GM12865 (cell line): ENCODE results near the gene GDF10.
A peak's percentile ranks its signal among the peaks of the same experiment; 100 is the strongest.

Experiments used
- DNase-seq: peaks from one replicate; pipeline ENCODE4 v3.0.0; 2010; ENCODE audit warnings: low read depth
- H3K4me3 ChIP-seq: 2 replicates; pipeline ENCODE4 v1.5.1; 2011; ENCODE audit warnings: mild to moderate bottlenecking, low read depth, low read length, control low read depth
- TF ChIP-seq, protein P1 (sequence below): IDR thresholded peaks from 2 replicates; pipeline ENCODE4 v1.5.1; 2011; ENCODE audit warnings: low read length, control low read depth, low read depth, inconsistent platforms; ENCODE audit not compliant: insufficient read depth; ENCODE audit errors: missing control alignments

The GDF10 gene

DNA sequence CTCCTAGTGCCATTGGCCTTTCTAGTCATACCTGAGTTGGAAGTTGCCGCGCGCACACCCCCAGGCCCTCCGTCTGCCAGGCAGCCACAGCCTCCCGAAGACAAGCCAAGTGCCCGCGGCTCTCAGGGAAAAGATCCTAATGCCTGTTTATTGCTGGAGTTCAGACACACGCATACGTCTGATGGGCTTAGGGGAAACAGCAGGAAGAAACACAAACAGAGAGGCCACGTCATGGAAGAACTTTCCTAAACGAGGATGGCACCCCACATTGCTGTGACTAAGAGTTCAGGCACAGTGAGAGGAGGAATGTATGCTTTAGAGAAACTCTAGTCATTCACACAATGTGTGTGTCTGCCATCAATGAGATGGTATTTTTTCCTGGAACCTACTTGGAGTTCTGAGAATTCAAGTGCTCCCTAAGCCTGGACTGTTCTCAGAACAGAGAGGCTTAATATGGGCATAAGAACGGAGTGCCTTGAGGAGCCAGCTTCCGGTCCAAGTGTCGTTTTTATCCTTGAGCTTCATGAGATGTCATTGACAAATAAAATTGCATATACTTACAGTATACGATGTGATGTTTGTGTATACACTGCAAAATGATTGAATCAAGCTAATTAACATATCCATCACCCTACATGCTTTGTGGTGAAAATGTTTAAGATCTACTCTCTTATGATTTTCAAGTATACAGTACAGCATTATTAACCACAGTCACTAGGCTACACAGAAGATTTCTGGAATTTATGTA lies 36.6 kb downstream of the GDF10 start:
- H3K4me3 ChIP-seq, result no peak overlapping the region
- TF ChIP-seq, protein P1, sequence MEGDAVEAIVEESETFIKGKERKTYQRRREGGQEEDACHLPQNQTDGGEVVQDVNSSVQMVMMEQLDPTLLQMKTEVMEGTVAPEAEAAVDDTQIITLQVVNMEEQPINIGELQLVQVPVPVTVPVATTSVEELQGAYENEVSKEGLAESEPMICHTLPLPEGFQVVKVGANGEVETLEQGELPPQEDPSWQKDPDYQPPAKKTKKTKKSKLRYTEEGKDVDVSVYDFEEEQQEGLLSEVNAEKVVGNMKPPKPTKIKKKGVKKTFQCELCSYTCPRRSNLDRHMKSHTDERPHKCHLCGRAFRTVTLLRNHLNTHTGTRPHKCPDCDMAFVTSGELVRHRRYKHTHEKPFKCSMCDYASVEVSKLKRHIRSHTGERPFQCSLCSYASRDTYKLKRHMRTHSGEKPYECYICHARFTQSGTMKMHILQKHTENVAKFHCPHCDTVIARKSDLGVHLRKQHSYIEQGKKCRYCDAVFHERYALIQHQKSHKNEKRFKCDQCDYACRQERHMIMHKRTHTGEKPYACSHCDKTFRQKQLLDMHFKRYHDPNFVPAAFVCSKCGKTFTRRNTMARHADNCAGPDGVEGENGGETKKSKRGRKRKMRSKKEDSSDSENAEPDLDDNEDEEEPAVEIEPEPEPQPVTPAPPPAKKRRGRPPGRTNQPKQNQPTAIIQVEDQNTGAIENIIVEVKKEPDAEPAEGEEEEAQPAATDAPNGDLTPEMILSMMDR, result no peak
- no peak for DNase-seq

- TF ChIP-seq, protein P1, result no peak
- DNase-seq, result no peak
- no peak overlapping the region for H3K4me3 ChIP-seq
Measured at GRCh38 chr10:47337310-47337709, 37.3 kb downstream of the GDF10 start.

DNA sequence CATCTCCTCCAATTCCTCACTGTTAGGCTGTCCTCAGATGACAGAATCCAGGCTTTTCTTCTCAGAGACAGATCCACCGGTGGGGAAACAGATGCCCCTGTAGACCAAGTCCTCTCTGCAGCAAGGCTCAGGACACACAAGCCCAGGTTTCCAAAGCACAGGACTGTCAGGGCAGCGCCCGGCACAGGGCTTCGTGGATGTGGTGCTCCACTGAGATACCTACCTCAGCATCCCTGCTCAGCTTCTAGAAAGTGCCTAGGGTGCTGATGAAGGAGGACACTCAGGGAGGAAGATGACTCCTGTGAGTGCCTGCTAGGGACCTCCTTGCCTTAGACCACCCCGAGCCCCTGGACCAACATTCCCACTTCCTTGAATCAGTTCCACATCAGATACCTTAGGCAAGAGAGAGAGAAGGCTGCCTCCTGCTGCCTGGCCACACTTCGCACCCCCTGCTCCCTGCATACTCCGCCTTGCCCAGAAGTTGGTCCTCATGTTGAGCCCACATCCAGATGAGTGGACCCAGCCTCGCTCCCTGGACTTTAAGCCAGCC lies 39.3 kb downstream of the GDF10 start:
- no peak overlapping the region for H3K4me3 ChIP-seq
- TF ChIP-seq, protein P1, result no peak
- DNase-seq, result no peak

DNA sequence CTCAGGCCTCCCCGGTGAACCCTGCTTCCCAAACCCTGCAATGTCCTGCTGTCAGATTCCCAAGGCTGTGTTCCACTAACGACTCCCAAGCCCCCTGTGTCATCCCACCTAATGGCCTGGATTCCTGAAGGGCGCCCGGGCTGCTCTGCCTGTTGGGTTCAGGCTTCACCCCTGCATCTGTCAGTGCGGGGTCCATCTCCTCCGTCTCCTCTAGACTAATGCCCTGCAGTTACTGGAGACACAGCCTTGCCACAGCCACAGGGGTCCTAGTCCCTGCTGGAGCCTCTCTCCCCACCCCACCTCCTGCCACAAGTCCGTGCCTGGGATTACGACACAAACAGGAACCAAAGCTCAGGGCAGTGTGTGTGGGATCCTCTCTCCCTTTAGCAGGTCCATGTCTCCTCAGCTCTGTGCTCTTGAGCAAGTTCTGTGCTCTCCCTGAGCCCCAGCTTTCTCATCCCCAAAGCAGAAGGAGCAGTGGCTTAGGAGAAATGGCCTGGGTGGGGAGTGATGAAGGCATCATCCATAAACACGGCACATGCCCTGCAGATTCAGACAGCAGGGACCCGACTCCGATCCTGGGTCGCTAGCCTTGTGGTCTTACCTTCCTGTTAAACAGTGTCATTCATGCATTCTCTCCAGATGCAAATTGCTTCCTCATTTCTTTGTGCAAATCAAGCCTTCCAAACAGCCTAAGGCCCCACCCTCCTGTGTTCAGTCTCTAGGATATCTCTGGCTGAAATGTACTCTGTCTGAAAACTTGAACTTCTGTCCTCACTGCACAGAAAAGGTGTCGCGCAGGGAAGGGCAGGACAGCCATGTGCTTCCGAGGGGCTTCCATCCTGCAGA lies 40.0 kb downstream of the GDF10 start:
- no peak overlapping the region for H3K4me3 ChIP-seq
- DNase-seq, result no peak
- TF ChIP-seq, protein P1, result no peak

- no peak overlapping the region for H3K4me3 ChIP-seq
- TF ChIP-seq, protein P1, result peak; percentile 99
- peak; percentile 59 for DNase-seq
Measured at GRCh38 chr10:47340608-47341170, 40.7 kb downstream of the GDF10 start.

DNA sequence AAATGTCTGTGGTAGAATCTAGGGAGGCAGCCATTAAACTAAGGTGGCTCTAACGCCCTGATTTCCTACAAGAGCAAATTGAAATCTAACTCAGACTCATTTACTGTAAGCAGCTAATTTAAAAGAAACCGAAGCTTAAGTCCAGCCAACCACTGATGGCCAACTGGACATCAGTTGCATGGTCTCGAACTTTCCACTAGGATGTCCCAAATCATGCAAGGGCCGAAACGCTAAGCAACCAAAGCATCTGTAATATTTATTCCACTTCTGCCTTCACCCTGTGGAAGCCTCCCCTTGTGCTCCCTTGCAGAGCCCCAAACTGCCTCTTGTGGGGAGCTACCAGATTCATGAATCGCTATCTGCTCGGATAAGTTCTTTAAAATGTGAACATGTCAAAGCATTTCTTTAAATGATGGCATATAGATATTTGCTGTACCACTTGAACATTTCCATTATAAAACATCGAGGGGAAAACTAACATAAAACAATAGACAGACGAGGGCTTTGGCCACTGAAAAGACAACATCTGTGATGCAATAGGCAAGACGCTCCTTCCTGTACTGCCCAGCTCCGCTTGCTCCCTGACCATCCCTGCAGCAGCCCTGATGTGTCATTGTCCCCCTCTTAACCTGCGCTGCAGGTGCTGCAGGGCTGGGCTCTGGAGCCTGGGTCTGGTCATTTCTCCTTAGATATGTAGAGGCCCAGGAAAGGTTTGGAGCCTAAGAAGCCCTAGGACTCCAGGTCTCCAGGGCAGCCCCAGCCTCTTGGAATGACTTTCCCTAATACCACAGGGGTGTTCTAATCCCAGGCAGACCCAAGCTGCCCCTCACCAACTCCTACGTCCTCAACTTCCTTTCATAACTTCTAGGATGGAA lies 45.2 kb downstream of the GDF10 start:
- H3K4me3 ChIP-seq, result no peak overlapping the region
- TF ChIP-seq, protein P1, result no peak
- no peak for DNase-seq
